GM12873 (cell line): ENCODE data around the gene RALB.

ENCODE experiments used
- TF ChIP-seq, protein P1 (sequence below): IDR thresholded peaks from 2 replicates; pipeline ENCODE4 v1.5.1; 2012; ENCODE audit warnings: low read depth, mild to moderate bottlenecking, moderate library complexity, low read length, control low read depth; ENCODE audit not compliant: insufficient read depth; ENCODE audit errors: missing control alignments

The RALB gene

DNA sequence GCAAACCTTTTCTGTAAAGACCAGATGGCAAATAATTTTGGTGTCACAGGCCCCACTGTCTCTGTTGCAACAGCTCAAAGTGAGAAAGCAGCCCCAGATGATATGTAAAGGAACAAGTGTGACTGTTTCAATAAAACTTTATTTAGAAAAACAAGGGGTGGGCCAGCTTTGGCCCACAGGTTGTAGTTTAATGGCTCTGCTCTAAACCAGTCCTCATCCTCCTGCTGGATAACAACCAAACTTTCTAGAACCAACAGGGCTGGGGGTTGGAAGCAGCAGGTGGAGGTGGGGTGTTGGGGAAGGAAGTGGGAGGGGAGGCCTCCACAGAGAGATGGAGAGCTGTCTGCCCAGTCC, 64.5 kb downstream of the RALB start:
- TF ChIP-seq, protein P1, sequence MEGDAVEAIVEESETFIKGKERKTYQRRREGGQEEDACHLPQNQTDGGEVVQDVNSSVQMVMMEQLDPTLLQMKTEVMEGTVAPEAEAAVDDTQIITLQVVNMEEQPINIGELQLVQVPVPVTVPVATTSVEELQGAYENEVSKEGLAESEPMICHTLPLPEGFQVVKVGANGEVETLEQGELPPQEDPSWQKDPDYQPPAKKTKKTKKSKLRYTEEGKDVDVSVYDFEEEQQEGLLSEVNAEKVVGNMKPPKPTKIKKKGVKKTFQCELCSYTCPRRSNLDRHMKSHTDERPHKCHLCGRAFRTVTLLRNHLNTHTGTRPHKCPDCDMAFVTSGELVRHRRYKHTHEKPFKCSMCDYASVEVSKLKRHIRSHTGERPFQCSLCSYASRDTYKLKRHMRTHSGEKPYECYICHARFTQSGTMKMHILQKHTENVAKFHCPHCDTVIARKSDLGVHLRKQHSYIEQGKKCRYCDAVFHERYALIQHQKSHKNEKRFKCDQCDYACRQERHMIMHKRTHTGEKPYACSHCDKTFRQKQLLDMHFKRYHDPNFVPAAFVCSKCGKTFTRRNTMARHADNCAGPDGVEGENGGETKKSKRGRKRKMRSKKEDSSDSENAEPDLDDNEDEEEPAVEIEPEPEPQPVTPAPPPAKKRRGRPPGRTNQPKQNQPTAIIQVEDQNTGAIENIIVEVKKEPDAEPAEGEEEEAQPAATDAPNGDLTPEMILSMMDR = no peak

DNA sequence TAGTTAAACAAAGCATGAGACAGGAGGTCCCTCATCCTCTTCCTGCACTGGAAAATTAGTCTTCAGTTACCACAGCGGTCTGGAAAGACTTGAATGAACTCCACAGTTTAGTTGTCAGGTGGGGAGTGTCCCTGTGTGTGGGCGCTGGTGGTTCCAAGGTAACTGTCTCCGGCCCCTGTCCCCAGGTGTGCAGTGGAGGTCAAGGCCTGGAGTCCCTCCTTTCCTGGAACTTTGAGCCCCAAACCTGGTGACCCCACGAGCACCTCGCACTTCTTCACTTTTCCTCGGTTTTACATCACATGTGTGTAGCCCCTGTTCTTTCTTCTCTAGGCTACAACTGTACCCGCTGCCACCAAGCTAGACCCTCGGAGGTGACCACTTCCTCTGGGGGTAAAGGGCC, 65.3 kb downstream of the RALB start:
- TF ChIP-seq, protein P1 = no peak

DNA sequence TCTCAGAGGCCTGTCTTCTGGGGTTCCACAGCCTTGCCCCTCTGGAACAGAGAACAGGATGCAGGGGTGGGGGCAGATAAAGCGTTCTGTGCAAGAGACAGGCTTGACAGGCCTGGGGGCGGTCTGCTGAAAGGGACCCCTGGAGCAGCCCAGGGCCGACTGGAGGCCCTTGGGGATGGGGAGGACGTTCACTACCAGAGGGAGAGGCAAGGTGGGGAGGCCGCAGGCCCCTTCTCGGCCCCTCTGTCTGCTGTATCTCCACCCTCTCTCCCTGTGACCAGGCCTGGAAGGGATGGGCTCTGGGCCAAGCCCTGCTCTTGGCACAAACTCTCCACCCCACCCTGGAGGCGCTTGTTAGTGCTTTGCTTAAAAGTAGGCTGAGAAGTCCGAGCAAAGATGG, 66.0 kb downstream of the RALB start:
- TF ChIP-seq, protein P1 = no peak

DNA sequence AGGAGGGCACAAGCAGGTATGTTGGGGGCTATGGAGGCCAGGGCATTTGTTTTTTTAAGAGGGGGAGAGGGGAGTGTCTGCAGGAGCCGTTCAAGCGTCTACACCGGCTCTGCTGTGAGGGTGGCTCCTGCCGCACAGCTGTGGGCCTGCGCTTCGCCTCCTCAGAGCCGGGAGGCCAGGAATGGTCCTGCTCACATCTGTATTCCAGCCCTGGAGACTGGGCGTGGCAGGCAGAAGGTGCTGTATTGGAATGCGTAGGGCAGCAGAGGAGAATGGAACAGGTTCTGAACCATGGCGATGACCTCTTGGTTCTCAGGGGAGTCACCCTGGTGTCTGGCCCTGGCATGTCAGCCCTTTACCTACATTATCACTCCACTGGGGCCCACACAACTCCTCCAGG, 66.5 kb downstream of the RALB start:
- TF ChIP-seq, protein P1 = no peak

DNA sequence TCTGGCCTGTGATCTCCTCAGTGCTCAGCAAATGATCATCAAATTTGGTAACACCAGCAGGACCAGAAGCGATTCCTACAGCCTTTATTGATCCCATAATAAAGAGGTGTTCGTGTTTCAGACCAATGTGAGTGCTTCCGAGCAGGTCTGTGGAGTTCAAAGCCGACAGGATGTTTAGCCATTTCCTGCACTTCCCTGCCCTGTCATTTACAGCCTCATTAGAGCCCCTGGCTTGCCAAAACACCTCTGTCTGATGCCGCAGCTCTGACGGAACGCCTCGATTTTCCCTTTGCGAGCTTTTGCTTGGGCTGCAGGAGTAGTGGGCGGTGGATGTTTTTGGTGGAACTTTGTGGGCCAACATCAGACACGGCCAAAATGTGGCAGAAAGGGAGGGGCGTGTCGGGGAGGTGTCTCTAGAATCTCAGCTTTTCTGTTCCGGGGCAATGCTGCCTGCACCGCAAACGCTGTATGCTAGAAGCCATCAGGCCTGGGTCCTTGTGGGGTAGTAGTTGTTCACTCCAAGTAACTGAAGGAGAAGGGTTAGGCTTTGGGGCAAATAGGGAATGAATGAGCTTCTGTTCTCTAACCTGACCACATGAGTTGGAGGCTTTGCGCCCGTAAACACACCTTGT, 67.2 kb downstream of the RALB start:
- TF ChIP-seq, protein P1 = no peak

DNA sequence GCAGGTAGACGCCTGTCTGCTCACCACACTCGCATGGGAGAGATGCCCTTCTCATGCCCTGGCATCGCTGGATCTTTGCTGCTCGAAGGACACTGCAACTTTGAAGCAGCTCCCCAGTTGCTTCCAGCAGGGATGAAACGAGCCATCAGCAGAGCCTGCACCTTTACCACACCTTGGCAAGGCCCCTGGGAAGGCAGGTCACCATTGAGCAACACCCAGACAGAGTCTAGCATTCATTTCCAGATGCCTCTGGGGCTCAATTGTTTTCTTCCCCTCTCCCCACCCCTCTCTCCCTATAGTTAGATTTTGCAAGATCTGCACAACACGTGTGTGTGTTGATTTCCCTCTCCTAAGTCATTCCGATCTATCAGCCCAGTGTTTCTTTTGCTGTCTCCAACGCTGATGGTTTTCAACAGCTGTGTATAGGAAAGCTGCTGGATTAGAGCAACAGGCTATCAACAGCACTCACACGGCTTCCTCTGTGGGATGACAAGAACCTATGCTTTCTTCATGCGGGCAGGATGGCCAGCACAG, 67.7 kb downstream of the RALB start:
- TF ChIP-seq, protein P1 = no peak

DNA sequence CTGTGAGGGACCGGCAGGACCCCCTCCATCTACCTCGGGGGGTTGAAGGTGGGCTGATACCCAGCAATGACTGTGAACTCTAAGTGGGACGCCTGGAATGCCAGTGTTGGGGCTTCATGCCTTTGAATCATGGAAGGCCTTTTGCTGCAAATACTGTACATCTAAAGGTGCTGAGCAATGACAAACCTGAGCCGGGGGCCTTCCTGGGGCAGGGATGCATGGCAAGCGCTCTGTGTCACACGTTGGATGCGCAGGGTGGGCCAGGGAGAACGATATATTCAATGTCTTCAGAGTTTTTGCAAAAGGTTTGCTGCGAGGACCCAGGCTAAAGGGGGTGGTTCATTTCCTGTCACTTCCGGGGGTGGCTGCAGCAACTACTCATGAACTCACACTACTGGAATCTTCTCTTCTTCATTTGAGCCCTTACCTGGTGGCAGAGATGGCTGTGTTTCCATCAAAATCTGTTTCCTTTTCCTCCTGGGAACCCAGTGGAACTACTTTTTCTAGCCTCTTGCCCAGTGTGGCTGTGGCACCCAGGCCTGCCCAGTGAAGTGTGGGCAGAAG, 69.2 kb downstream of the RALB start:
- TF ChIP-seq, protein P1 = no peak
